Measurements from ENCODE around the gene KRT77. TPM values are rescaled to one million over a fixed set of nuclear protein-coding genes. Genes with fewer than 3 reads are reported as not detected.
A peak's percentile ranks its signal among the peaks of the same experiment; 100 is the strongest.

KRT77 gene
- polyA plus RNA-seq, 3 donors: not detected

DNA sequence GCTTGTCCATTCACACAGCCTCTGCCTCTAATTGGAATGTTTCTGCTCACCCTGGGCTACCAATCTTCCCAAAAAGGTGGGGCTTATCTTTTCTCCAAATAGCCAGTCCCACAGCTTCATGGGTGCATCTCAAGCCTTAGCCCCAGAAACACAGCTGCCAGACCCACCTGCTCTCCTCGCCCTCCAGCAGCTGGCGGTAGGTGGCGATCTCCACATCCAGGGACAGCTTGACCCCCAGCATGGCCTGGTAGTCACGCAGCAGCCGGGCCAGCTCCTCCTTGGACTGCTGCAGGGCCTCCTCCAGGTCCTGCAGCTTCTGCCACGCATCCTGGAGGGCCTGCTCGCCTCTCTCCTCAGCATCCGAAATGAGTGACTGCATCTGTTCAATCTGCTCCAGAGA is 11.1 kb downstream of the KRT77 start:
- intact Hi-C loops (cut with micrococcal nuclease): no loop called here
- Histone ChIP-seq H3K27me3 (ENCODE audit: control insufficient read depth in 2 of 2, insufficient read depth in 2 of 2, low read length in 2 of 2) (peaks cover 17 to 34% of the 10 kb centered on the region in 2 donors), H3K27ac (ENCODE audit: low read depth in 1 of 2, low read length in 2 of 2) (no peak overlapping the region), H3K9ac (ENCODE audit: insufficient read depth, low read length, poor library complexity, severe bottlenecking) (no peak overlapping the region), H4K20me1 (ENCODE audit: insufficient read depth, low read length) (no peaks in the 10 kb centered on the region), H2AFZ (ENCODE audit: insufficient read depth, low read depth, low read length, poor library complexity, severe bottlenecking) (no peak overlapping the region), H3K36me3 (replicated peaks in 1 of 2; ENCODE audit: control insufficient read depth in 1 of 2, insufficient read depth in 2 of 2, low read length in 2 of 2) (no peaks in the 10 kb centered on the region), H3K4me3 (replicated peaks in 1 of 3; ENCODE audit: low read depth in 2 of 3, low read length in 3 of 3) (no peak overlapping the region), H3K4me2 (replicated peaks; ENCODE audit: extremely low read depth, low read length, poor library complexity, severe bottlenecking) (no peak overlapping the region), H3K79me2 (ENCODE audit: insufficient read depth, low read length) (no peaks in the 10 kb centered on the region), H3K4me1 (ENCODE audit: control insufficient read depth in 1 of 2, insufficient read depth in 2 of 2, low read length in 2 of 2) (peaks cover 3 to 5% of the 10 kb centered on the region in 2 donors), H3K9me3 (replicated peaks in 1 of 2; ENCODE audit: control insufficient read depth in 1 of 2, insufficient read depth in 1 of 2, low read length in 2 of 2) (peaks cover 0 to 5% of the 10 kb centered on the region in 2 donors)
- Mint-ChIP-seq H3K4me1 (peaks cover 9% of the 10 kb centered on the region), H3K4me3 (peak overlapping the region in 1 of 2 donors; percentile 46), H3K27ac (no peak overlapping the region), H3K36me3 (no peaks in the 10 kb centered on the region), H3K9me3 (peaks cover 0 to 3% (median 0%) of the 10 kb centered on the region in 7 donors), H3K27me3 (ENCODE audit: low read depth in 3 of 3) (peaks cover 32 to 48% (median 35%) of the 10 kb centered on the region in 3 donors)
- no peak for DNase-seq
- TF ChIP-seq, protein P1, sequence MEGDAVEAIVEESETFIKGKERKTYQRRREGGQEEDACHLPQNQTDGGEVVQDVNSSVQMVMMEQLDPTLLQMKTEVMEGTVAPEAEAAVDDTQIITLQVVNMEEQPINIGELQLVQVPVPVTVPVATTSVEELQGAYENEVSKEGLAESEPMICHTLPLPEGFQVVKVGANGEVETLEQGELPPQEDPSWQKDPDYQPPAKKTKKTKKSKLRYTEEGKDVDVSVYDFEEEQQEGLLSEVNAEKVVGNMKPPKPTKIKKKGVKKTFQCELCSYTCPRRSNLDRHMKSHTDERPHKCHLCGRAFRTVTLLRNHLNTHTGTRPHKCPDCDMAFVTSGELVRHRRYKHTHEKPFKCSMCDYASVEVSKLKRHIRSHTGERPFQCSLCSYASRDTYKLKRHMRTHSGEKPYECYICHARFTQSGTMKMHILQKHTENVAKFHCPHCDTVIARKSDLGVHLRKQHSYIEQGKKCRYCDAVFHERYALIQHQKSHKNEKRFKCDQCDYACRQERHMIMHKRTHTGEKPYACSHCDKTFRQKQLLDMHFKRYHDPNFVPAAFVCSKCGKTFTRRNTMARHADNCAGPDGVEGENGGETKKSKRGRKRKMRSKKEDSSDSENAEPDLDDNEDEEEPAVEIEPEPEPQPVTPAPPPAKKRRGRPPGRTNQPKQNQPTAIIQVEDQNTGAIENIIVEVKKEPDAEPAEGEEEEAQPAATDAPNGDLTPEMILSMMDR (IDR thresholded peaks at IDR 0.05): no peak
- WGBS (ENCODE audit: insufficient coverage): 95% methylated on average over 6 of the region's 8 CpGs

DNA sequence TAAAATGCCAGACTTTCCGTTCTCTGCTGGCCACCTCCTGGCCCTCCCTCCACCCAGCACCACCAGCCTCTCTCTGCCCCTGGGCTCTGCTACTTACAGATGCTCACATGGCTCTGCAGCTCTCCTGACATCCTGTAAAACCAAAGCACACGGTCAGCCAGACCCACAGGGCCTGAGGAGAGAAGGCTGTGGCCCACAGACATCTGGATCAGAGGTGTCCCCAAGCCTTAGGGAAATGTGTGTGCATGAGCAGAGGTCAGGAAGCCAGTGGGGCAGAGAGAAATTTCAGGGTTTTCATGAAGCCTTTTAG is 11.5 kb downstream of the KRT77 start:
- no peak overlapping the region for H3K4me3 ChIP-seq (replicated peaks in 1 of 3; ENCODE audit: low read depth in 2 of 3, low read length in 3 of 3)
- H3K27ac ChIP-seq (ENCODE audit: low read depth in 1 of 2, low read length in 2 of 2): no peak overlapping the region
- no peak overlapping the region for H3K9ac ChIP-seq (ENCODE audit: insufficient read depth, low read length, poor library complexity, severe bottlenecking)
- H3K79me2 ChIP-seq (ENCODE audit: insufficient read depth, low read length): no peaks in the 10 kb centered on the region
- H3K4me3 Mint-ChIP-seq: peak overlapping the region in 1 of 2 donors; percentile 46
- no peaks in the 10 kb centered on the region for H4K20me1 ChIP-seq (ENCODE audit: insufficient read depth, low read length)
- peaks cover 32 to 48% (median 36%) of the 10 kb centered on the region in 3 donors for H3K27me3 Mint-ChIP-seq (ENCODE audit: low read depth in 3 of 3)
- H3K27ac Mint-ChIP-seq: no peak overlapping the region
- TF ChIP-seq, protein P1 (IDR thresholded peaks at IDR 0.05): no peak
- H3K36me3 Mint-ChIP-seq: no peaks in the 10 kb centered on the region
- no peak for DNase-seq
- H3K4me2 ChIP-seq (replicated peaks; ENCODE audit: extremely low read depth, low read length, poor library complexity, severe bottlenecking): no peak overlapping the region
- H3K9me3 Mint-ChIP-seq: peaks cover 0 to 3% (median 0%) of the 10 kb centered on the region in 7 donors
- H3K4me1 ChIP-seq (ENCODE audit: control insufficient read depth in 1 of 2, insufficient read depth in 2 of 2, low read length in 2 of 2): peaks cover 3 to 5% of the 10 kb centered on the region in 2 donors
- no peak overlapping the region for H2AFZ ChIP-seq (ENCODE audit: insufficient read depth, low read depth, low read length, poor library complexity, severe bottlenecking)
- peaks cover 9% of the 10 kb centered on the region for H3K4me1 Mint-ChIP-seq
- WGBS (ENCODE audit: insufficient coverage): 83% methylated on average over 2 of the region's 2 CpGs
- H3K36me3 ChIP-seq (replicated peaks in 1 of 2; ENCODE audit: control insufficient read depth in 1 of 2, insufficient read depth in 2 of 2, low read length in 2 of 2): no peaks in the 10 kb centered on the region
- H3K9me3 ChIP-seq (replicated peaks in 1 of 2; ENCODE audit: control insufficient read depth in 1 of 2, insufficient read depth in 1 of 2, low read length in 2 of 2): peaks cover 0 to 5% of the 10 kb centered on the region in 2 donors
- intact Hi-C loops (cut with micrococcal nuclease): no loop called here
- peaks cover 17 to 34% of the 10 kb centered on the region in 2 donors for H3K27me3 ChIP-seq (ENCODE audit: control insufficient read depth in 2 of 2, insufficient read depth in 2 of 2, low read length in 2 of 2)

Measured in CD14-positive monocyte (primary cell).